Pons (tissue), 1 donor: ENCODE results near the gene KRR1.
"Not testable (repeated sequence)": the region's sequence is repeated elsewhere in the genome, so short reads cannot be mapped to it uniquely, and the experiment has no call there.

Source experiments
- DNase-seq: peaks from one replicate; pipeline ENCODE4 v3.0.0-alpha.2; 2016; ENCODE audit warnings: low spot score

Gene KRR1

DNA sequence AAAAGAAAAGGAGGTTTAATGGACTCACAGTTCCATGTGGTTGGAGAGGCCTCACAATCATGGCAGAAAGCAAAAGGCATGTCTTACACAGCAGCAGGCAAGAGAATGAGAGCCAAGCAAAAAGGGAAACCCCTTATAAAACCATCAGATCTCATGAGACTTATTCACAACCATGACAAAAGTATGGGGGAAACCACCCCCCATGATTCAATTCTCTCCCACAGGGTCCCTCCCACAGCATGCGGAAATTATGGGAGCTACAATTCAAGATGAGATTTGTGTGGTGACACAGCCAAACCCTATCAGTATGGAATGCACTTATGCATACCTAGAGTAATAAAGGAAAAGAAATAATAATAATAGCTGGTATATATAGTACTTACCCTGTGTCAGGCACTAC lies 35.3 kb downstream of the KRR1 start:
- no peak for DNase-seq

DNA sequence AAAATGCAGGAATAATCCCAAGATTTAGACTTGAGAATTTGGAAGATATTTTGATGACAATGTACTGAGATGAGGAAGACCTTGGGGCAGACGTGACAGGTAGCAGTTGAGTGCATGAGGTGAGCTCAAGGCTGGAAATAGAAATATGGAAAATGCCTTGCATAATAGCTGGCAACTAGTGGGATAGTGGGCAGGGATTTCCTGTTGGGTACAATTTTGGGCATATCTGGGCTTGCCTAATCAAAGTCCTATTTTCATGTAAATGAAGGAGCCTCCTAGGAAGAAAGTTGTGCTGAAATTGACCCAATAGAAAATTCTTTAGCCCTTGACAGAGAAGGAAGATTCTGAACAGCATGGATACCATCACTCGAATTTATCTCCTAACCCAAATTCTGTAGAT lies 37.3 kb downstream of the KRR1 start:
- no peak for DNase-seq

DNA sequence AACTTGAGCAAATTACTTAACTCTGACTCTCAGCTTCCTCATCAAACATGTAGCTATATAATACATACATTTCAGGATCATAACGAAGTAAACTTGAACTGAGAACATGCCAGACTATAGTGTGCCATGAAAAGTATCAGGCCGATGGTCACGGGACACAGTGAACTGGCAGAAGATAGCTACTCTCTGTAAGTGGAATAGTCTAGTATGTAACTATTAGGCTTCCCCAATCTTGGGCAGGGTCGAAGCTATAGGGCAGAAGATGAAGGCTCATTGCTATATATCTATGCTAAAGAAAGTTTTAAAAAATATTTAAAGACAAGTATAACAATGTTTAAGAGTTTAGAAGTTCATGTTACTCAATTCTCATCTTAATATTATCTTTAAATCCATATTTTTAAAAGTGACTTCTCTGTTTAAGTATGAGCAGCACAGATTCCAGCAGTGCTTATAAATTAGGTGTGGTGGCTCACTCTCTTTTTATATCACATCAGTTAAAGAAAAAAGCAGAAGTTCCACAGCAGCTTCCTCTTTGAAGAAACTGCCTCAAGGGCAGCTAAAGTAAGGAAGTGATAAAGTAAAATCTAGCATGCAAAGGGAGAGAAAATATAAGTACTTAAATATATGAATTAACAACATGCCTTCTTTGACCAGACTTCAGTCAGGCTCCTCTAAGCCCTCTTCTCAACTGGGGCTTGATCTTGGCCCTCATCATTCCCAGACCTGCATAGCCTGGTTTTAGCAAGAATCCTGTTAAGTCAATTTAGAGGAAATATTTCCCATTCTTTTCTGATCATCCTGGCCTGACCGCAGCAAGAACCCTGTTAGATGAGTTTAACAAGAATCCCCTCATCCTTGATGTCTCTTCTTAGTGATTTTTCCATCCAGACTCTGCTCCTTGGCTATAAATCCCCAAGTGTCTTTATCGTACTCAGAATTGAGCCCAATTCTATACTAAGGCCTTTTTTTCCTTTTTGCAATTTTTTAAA lies 39.2 kb downstream of the KRR1 start:
- DNase-seq: peak; percentile 69

DNA sequence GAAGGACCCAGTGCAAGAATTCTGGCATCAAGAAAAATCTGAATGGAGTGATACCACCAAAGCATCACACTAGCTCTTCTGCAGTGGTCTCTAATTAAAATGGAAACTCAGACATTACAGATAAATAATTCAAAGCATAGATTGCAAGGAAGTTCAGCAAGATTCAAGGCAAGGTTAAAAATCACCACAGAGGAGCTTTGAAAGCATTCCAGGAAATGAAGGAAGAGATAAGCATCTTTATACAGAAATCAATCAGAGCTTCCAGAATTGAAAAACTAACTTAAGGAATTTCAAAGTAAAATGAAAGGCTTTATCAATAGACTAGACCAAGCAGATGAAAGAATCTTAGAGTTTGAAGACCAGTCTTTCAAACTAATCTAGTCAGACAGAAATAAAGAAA lies 51.2 kb downstream of the KRR1 start:
- DNase-seq: no peak

DNA sequence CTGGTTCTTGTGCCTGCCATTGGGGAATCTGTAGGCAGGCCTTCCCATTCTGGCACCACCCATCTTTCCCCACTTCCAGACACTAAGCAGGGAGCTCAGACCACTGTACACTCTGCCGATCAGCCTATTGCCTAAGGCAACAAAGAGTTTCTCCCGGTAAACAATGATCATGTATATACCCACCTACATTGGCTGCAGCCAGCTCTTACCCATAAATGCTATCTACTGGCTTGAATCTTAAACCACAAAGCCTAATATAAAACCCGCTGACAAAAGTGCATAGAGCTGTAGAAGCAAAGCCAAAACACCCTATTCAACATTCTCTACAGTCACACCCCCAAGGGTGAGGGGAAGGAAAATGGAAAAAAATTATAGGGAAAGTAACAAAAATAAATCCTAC lies 51.7 kb downstream of the KRR1 start:
- no peak for DNase-seq

DNA sequence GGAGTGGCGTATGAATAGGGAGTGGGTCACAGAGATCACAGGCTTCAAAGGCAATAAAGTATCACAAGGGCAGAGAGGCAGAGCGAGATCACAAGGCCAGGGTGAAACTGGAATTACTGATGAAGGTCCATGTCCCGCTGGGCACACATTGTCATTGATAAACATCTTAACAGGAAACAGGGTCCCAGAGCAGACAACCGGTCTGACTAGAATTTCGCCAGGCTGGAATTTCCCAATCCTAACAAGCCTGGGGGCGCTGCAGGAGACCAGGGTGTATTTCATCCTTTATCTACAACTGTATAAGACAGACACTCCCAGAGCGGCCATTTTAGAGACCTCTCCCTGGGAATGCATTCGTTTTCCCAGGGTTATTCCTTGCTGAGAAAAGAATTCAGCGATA lies 53.5 kb downstream of the KRR1 start:
- not testable (repeated sequence) for DNase-seq

DNA sequence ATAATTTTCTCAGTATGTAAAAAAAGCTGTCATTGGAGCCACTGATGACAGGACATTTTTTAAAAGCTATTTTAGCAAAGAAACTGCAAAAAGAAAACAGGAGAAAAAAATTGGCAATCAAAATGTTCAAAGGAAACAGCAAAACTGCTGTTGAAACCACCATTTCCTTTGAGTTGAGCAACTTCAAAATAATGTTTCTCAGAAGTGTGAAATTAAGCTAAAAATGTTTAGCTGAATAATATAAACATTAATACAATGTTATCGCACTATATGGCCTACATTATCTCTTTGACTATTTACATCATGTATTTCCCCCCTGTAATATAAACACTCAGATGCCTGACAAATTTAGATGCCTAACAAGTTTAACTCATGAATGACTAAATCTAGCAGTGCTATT lies 54.2 kb downstream of the KRR1 start:
- no peak for DNase-seq

DNA sequence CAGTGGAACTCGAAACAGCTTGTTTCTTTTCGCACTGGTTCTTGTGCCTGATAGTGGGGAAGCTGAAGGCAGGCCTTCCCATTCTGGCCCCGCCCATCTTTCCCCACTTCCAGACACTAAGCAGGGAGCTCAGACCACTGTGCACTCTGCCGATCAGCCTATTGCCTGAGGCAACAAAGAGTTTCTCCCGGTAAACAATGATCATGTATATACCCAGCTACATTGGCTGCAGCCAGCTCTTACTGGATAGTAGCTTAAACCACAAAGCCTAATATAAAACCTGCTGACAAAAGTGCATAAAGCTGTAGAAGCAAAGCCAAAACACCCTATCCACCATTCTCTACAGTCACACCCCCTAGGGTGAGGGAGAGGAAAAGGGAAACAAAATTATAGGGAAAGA lies 55.6 kb downstream of the KRR1 start:
- DNase-seq: no peak

DNA sequence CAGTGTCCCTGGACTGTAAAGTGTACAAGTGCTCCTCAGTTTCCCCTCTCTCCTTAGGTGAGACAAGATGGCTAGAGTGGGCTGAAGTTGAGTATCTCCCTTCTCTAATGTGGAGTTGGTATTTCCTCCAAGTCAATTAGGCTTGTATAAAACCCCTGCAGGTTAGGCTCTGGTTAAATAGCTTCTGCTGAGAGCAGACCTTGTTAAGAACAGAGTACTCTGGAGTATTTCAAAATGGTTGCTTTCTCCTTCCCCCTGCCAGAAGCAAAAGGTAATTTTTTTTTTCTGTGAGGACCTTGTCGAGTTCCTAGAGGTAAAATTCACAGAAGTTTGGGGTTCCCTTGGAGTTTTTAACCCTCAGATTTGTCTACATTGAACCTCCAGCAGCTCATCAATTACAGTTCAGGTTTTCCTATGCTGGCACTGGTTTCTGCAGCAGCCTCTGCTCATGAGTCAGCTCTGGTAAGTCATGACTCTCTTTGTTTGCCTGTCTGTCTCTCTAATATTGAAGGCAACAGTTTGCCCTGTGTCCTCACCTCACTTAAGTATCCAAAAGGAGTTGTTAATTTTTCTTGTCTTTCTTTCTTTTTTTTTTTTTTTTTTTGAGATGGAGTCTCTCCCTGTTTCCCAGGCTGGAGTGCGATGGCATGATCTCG lies 58.6 kb downstream of the KRR1 start:
- no peak for DNase-seq

DNA sequence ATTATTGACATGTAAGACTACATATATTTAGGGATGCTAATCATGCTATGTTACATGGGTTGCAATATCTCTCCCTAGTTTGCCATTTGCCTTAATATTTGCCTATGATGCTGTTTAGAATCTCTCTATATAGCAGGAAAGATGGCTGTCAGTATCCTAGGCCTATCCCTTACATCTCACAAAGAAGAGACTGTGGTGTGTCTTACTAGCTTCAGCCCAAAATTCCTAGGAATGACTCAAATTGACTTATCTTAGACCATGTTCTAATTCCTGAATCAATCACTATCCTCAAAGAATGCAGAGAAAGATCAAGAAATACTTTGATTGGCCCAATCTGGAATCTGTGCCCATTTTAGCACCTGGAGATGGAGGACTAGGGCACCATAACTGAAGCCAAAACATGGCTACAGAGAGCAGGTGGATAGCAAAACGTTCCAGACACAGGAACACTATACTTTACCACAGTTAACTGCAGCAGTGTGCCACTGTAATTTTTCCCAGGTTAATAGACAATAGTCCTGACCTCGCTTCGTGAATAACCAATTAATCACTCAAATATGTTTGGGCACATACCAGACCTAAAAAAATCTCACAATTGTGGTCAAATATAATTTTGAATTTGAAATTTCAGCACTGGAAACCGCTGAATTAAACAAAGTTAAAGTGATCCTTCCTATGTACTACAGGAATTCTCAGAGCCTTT lies 63.6 kb downstream of the KRR1 start:
- DNase-seq: no peak

DNA sequence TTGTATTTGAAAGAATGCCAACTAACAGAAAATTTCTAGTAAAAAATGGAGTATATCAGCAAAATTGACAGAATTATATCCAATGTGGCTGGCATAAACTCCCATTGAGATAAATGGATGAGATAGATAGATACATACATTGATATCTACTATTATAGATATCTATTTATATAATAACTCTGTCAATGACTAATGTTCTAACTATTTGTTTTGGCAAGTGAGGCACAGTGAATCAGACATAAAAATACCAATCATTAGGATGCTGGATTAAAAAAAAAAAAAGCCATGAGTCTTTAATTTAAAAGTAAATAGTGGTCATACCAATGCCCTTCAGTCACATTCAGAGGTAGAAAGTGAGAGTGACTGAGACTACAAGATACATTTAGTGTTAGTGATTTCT lies 64.6 kb downstream of the KRR1 start:
- DNase-seq: no peak

DNA sequence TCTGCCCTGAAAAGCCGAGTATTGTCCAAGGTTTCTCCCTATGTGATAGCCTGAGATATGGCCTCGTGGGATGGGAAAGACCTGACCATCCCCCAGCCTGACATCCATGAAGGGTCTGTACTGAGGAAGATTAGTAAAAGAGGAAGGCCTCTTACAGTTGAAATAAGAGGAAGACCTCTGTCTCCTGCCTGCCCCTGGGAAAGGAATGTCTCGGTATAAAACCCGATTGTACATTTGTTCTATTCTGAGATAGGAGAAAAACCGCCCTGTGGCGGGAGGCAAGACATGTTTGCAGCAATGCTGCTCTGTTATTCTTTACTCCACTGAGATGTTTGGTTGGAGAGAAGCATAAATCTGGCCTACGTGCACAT lies 66.3 kb downstream of the KRR1 start:
- not testable (repeated sequence) for DNase-seq

DNA sequence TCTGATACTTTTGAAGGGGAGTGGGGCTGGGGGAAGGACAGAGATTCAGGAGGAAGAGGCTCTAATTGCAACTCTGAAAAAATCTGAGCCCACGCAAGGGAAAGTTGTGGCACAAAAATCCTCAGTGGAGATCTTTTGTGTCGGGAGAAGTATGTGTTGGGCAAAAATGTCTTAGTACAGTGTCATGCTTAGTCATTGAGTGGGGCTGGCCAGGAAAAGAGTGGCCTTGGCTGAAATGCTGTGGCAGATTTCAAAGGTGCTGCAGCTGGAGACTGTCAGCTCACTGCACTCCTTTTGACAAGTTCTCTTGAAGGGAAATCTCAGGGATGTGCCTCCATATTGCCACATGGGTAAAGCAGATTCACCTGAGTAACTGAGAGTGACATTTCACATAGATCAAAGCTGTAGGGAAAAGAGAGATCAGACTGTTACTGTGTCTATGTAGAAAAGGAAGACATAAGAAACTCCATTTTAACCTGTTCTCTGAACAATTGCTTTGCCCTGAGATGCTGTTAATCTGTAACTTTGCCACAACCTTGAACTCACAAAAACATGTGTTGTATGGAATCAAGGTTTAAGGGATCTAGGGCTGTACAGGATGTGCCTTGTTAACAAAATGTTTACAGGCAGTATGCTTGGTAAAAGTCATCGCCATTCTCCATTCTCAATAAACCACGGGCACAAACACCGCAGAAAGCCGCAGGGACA lies 66.8 kb downstream of the KRR1 start:
- no peak for DNase-seq

DNA sequence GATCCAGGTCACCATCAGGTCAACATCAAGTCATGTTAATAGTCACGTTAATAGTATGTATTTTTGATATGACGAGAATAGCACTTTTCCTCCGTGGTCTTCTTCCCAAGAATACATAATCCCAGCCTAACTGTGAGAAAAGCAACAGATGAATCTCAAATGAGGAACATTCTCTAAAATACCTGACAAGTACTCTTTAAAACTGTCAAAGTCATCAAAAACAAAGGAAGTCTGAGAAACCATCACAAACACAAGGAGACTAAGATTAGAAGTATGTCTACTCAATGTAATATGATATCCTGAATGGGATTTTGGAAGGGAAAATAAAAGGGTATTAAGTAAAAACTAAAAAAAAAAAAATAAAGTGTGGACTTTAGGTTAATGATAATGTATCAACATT lies 67.7 kb downstream of the KRR1 start:
- no peak for DNase-seq

DNA sequence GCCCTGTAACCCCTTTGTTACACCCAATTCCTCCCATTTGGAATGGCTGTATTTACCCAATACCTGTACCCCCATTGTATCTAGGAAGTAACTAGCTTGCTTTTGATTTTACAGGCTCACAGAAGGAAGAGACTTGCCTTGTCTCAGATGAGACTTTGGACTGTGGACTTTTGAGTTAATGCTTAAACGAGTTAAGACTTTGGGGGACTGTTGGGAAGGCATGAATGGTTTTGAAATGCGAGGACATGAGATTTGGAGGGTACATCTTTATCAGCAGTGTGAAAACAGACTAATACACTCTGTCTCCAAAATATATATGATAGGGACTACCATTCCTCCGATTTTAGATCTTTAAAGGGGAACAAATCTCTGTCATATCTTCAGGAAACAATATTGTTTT lies 69.0 kb downstream of the KRR1 start:
- DNase-seq: not testable (repeated sequence)

DNA sequence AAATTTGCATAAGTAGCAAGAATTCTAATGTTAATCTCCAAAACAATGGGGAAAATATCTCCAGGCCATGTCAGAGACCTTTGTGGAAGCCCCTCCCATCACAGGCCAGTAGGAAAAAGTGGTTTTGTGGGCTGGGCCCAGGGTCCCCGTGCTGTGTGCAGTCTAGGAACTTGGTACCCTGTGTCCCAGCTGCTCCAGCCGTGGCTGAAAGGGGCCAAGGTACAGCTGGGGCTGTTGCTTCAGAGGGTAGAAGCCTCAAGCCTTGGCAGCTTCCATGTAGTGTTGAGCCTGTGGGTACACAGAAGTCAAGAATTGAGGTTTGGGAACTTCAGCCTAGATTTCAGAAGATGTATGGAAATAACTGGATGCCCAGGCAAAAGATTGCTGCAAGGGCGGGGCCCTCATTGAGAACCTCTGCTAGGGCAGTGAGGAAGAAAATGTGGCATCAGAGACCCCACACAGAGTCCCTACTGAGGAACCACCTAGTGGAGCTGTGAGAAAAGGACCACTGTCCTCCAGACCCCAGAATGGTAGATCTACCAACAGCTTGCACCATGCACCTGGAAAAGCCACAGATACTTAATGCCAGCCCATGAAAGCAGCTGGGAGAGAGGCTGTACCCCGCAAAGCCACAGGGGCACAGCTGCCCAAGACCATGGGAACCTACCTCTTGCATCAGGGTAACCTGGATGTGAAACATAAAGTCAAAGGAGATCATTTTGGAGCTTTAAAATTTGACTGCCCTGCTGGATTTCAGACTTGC lies 69.5 kb downstream of the KRR1 start:
- not testable (repeated sequence) for DNase-seq
